DND-41 (cell line): ENCODE results near the gene TMEM245.

Experiments used
- ATAC-seq: fragments of 200-7000 bp; cut with Tn5 transposase; 3 replicates; pipeline ENCODE4 v1.9.1; 2021; ENCODE audit warnings: low read depth; ENCODE audit not compliant: insufficient read depth
- DNase-seq: peaks from one replicate; pipeline ENCODE4 v3.0.0-alpha.2; 2020
- H2AFZ ChIP-seq: 2 replicates; pipeline ENCODE4 v1.6.0; 2012; ENCODE audit warnings: low read depth, low read length
- H3K27ac ChIP-seq: 2 replicates; pipeline ENCODE4 v1.5.1; 2012; ENCODE audit warnings: low read length, inconsistent platforms
- H3K27me3 ChIP-seq: fragments of 200-600 bp; sonication (generic); 2 replicates; pipeline ENCODE4 v1.6.0; 2012; ENCODE audit warnings: low read length, mild to moderate bottlenecking, inconsistent platforms; ENCODE audit not compliant: insufficient read depth, poor library complexity
- H3K36me3 ChIP-seq: 2 replicates; pipeline ENCODE4 v1.5.1; 2012; ENCODE audit warnings: low read length, inconsistent platforms; ENCODE audit not compliant: insufficient read depth
- H3K4me1 ChIP-seq: 2 replicates; pipeline ENCODE4 v1.5.1; 2012; ENCODE audit warnings: mild to moderate bottlenecking, low read length; ENCODE audit not compliant: insufficient read depth
- H3K4me2 ChIP-seq: 2 replicates; pipeline ENCODE4 v1.6.0; 2012; ENCODE audit warnings: mild to moderate bottlenecking, moderate library complexity, low read length, inconsistent platforms; ENCODE audit not compliant: insufficient read depth
- H3K4me3 ChIP-seq, 2 experiments: fragments of 200-600 bp in 1 of 2; shearing (Covaris generic) in 1 of 2; 2 replicates each; pipeline ENCODE4 v1.5.1; 2012 to 2016; ENCODE audit warnings: inconsistent platforms in 2 of 2, low read length in 2 of 2, mild to moderate bottlenecking in 2 of 2, low read depth in 1 of 2, moderate library complexity in 1 of 2
- H3K79me2 ChIP-seq: 2 replicates; pipeline ENCODE4 v1.6.0; 2012; ENCODE audit warnings: low read length, inconsistent platforms; ENCODE audit not compliant: insufficient read depth
- H3K9ac ChIP-seq: 2 replicates; pipeline ENCODE4 v1.6.0; 2012; ENCODE audit warnings: low read depth, mild to moderate bottlenecking, inconsistent platforms, low read length, moderate library complexity
- H3K9me3 ChIP-seq: 2 replicates; pipeline ENCODE4 v1.5.1; 2012; ENCODE audit warnings: low read length, moderate library complexity, mild to moderate bottlenecking, inconsistent platforms; ENCODE audit not compliant: insufficient read depth, severe bottlenecking
- H4K20me1 ChIP-seq: 2 replicates; pipeline ENCODE4 v1.6.0; 2012; ENCODE audit warnings: low read length; ENCODE audit not compliant: insufficient read depth
- CTCF ChIP-seq: IDR thresholded peaks from 2 replicates; pipeline ENCODE4 v1.5.1; 2012; ENCODE audit warnings: borderline replicate concordance, low read length, moderate library complexity, mild to moderate bottlenecking; ENCODE audit not compliant: poor library complexity, severe bottlenecking; ENCODE audit errors: extremely low read depth
- EZH2 ChIP-seq: IDR thresholded peaks from 3 replicates; pipeline ENCODE4 v1.6.1; 2012; ENCODE audit warnings: borderline replicate concordance, low read depth, mild to moderate bottlenecking, moderate library complexity, low read length, inconsistent platforms; ENCODE audit not compliant: severe bottlenecking

Gene TMEM245

DNA sequence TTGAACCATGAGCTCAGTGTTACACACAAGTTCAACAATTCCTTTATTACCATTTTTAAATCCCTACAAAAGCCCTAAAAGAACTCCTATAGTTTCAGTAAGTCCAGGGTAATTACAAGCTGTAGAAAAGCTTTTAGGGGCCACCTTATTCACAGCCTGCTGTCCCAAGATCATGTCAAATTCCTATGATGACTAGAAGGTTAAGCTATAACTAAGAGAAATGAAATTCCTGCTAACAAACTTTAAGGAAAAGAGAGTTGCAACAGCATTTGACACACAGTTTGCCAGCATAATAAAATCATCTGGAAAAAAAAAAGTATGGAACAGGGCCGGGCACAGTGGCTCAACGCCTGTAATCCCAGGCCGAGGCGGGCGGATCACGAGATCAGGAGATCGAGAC lies 31.5 kb downstream of the TMEM245 start:
- TF ChIP-seq CTCF (no peak), EZH2 (no peak)
- no peak overlapping the region for H2AFZ ChIP-seq
- no peak overlapping the region for H3K9ac ChIP-seq
- no peaks in the 10 kb centered on the region for H3K9me3 ChIP-seq
- no peak overlapping the region for H3K27ac ChIP-seq
- peaks cover 12% of the 10 kb centered on the region; the same call in 1 of the 2 replicates for H4K20me1 ChIP-seq
- DNase-seq: no peak
- peaks cover 34% of the 10 kb centered on the region for H3K79me2 ChIP-seq
- H3K4me3 ChIP-seq: no peak overlapping the region
- H3K27me3 ChIP-seq: no peaks in the 10 kb centered on the region
- no peak overlapping the region for H3K4me2 ChIP-seq
- peaks cover 87% of the 10 kb centered on the region for H3K36me3 ChIP-seq
- H3K4me1 ChIP-seq: no peaks in the 10 kb centered on the region
- ATAC-seq: no peak

DNA sequence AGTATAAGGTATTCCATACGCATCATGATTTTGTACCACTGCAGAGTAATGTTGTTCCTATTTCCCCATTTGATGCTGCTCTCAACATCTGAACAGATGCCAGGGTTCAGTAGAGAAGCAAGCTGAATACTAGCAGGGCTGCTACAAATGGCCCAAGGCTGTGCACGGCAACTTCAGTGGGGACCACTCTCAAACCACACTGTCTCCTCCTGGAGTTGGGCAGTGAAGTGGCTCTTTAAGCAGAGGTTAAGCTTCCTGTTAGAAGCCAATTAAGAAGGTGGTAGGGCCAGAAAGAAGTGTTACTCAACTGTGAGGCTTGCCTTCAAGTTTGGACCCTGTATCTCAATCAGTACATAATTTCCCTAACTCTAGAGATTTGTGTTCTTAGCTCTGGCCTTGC lies 32.0 kb downstream of the TMEM245 start:
- peaks cover 12% of the 10 kb centered on the region; the same call in 1 of the 2 replicates for H4K20me1 ChIP-seq
- H3K27me3 ChIP-seq: no peaks in the 10 kb centered on the region
- H3K4me1 ChIP-seq: no peaks in the 10 kb centered on the region
- H3K4me3 ChIP-seq: no peak overlapping the region
- no peak overlapping the region for H3K27ac ChIP-seq
- no peak for DNase-seq
- ATAC-seq: no peak
- no peak overlapping the region for H3K9ac ChIP-seq
- TF ChIP-seq EZH2 (no peak), CTCF (no peak)
- no peak overlapping the region for H3K4me2 ChIP-seq
- H3K79me2 ChIP-seq: peaks cover 33% of the 10 kb centered on the region
- H3K36me3 ChIP-seq: peaks cover 86% of the 10 kb centered on the region
- H3K9me3 ChIP-seq: no peaks in the 10 kb centered on the region
- no peak overlapping the region for H2AFZ ChIP-seq

DNA sequence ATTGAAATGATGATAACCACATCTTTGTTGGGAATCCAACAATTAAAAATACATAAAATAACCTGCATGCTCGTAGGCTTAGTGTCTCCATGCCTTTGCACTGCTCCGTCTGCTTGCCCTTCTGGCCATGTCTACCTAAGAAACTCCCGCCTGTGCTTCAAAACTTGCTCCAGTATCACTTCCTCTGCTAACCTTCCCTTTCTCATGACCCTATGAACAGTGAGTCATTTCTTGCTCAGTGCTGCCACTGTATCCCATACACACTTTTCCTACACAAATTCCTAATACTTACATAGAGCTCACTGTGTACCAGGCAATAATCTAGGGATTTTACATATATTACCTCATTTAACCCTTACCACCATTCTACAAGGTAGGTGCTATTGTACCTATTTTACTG lies 33.5 kb downstream of the TMEM245 start:
- H3K4me1 ChIP-seq: no peaks in the 10 kb centered on the region
- ATAC-seq (no peak), DNase-seq (no peak)
- H3K4me2 ChIP-seq: no peak overlapping the region
- no peak overlapping the region for H2AFZ ChIP-seq
- H3K36me3 ChIP-seq: peaks cover 82% of the 10 kb centered on the region
- no peak overlapping the region for H3K4me3 ChIP-seq
- peaks cover 23% of the 10 kb centered on the region for H3K79me2 ChIP-seq
- no peak overlapping the region for H3K27ac ChIP-seq
- H3K27me3 ChIP-seq: no peaks in the 10 kb centered on the region
- H4K20me1 ChIP-seq: peaks cover 12% of the 10 kb centered on the region; the same call in 1 of the 2 replicates
- no peak overlapping the region for H3K9ac ChIP-seq
- no peaks in the 10 kb centered on the region for H3K9me3 ChIP-seq
- TF ChIP-seq CTCF: no peak
- no peak for TF ChIP-seq EZH2

DNA sequence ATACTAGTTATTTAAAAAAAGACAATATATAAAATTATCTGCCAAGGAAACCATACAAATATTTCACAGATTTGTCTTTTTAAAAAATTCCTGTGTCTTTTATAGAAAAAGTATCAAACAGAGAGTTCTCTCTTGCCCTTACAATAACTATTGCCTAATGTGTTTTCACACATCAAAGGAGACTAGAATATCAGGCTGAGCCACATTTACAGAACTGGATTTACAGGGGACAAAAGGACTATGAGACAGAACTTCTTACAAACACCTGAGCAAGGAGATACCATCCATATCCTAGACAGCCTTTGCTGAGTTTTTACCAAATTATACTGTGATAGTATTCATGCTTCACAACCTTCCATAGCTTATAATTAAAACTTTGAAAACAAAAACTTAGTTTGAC lies 34.2 kb downstream of the TMEM245 start:
- peaks cover 82% of the 10 kb centered on the region for H3K36me3 ChIP-seq
- H3K79me2 ChIP-seq: peaks cover 17% of the 10 kb centered on the region
- peaks cover 8% of the 10 kb centered on the region; the same call in 1 of the 2 replicates for H4K20me1 ChIP-seq
- H3K9ac ChIP-seq: no peak overlapping the region
- H3K4me1 ChIP-seq: no peaks in the 10 kb centered on the region
- H3K4me3 ChIP-seq: no peak overlapping the region
- no peaks in the 10 kb centered on the region for H3K27me3 ChIP-seq
- no peak for DNase-seq
- no peak overlapping the region for H3K27ac ChIP-seq
- no peak for ATAC-seq
- no peaks in the 10 kb centered on the region for H3K9me3 ChIP-seq
- H2AFZ ChIP-seq: no peak overlapping the region
- no peak overlapping the region for H3K4me2 ChIP-seq
- no peak for TF ChIP-seq EZH2
- no peak for TF ChIP-seq CTCF
